Measurements from ENCODE around the gene PCARE.
A peak's percentile ranks its signal among the peaks of the same experiment; 100 is the strongest.

The PCARE gene

GRCh38 chr2:29073933-29074332 is 390 bp downstream of the PCARE start:
- Histone ChIP-seq H3K9ac (ENCODE audit: low read length in 5 of 5) (no peak overlapping the region), H3K4me1 (ENCODE audit: control insufficient read depth in 5 of 5, insufficient read depth in 5 of 5, low read length in 5 of 5) (peaks cover 0 to 26% (median 12%) of the 10 kb centered on the region in 5 donors), H3K4me3 (ENCODE audit: low read depth in 1 of 5, low read length in 5 of 5) (no peak overlapping the region), H3K9me3 (ENCODE audit: control insufficient read depth in 5 of 5, low read length in 5 of 5) (peaks cover 0 to under 1% (median 0%) of the 10 kb centered on the region in 5 donors), H3K27ac (ENCODE audit: low read depth, low read length) (no peak overlapping the region), H3K36me3 (ENCODE audit: control insufficient read depth in 5 of 5, insufficient read depth in 5 of 5, low read length in 5 of 5) (no peaks in the 10 kb centered on the region), H3K27me3 (ENCODE audit: control insufficient read depth in 5 of 5, insufficient read depth in 4 of 5, low read length in 5 of 5) (no peaks in the 10 kb centered on the region)

- H3K4me3 ChIP-seq (ENCODE audit: low read depth in 1 of 5, low read length in 5 of 5) = no peak overlapping the region
- H3K27ac ChIP-seq (ENCODE audit: low read depth, low read length) = no peak overlapping the region
- H3K4me1 ChIP-seq (ENCODE audit: control insufficient read depth in 5 of 5, insufficient read depth in 5 of 5, low read length in 5 of 5) = peaks cover 0 to 26% (median 12%) of the 10 kb centered on the region in 5 donors
- H3K27me3 ChIP-seq (ENCODE audit: control insufficient read depth in 5 of 5, insufficient read depth in 4 of 5, low read length in 5 of 5) = no peaks in the 10 kb centered on the region
- no peak overlapping the region for H3K9ac ChIP-seq (ENCODE audit: low read length in 5 of 5)
- H3K9me3 ChIP-seq (ENCODE audit: control insufficient read depth in 5 of 5, low read length in 5 of 5) = no peaks in the 10 kb centered on the region
- no peaks in the 10 kb centered on the region for H3K36me3 ChIP-seq (ENCODE audit: control insufficient read depth in 5 of 5, insufficient read depth in 5 of 5, low read length in 5 of 5)
These were observed 1.2 kb downstream of the PCARE start for GRCh38 chr2:29072971-29073725.

- Histone ChIP-seq H3K9me3 (ENCODE audit: control insufficient read depth in 5 of 5, low read length in 5 of 5) (no peaks in the 10 kb centered on the region), H3K36me3 (ENCODE audit: control insufficient read depth in 5 of 5, insufficient read depth in 5 of 5, low read length in 5 of 5) (no peaks in the 10 kb centered on the region), H3K9ac (ENCODE audit: low read length in 5 of 5) (no peak overlapping the region), H3K27ac (ENCODE audit: low read depth, low read length) (no peak overlapping the region), H3K4me1 (ENCODE audit: control insufficient read depth in 5 of 5, insufficient read depth in 5 of 5, low read length in 5 of 5) (peaks cover under 1 to 28% (median 12%) of the 10 kb centered on the region in 5 donors), H3K27me3 (ENCODE audit: control insufficient read depth in 5 of 5, insufficient read depth in 4 of 5, low read length in 5 of 5) (no peaks in the 10 kb centered on the region), H3K4me3 (ENCODE audit: low read depth in 1 of 5, low read length in 5 of 5) (no peak overlapping the region)
These were observed 2.1 kb downstream of the PCARE start for GRCh38 chr2:29072251-29072650.

- Histone ChIP-seq H3K27ac (ENCODE audit: low read depth, low read length) (no peak overlapping the region), H3K9ac (ENCODE audit: low read length in 5 of 5) (no peak overlapping the region), H3K9me3 (ENCODE audit: control insufficient read depth in 5 of 5, low read length in 5 of 5) (no peaks in the 10 kb centered on the region), H3K27me3 (ENCODE audit: control insufficient read depth in 5 of 5, insufficient read depth in 4 of 5, low read length in 5 of 5) (no peaks in the 10 kb centered on the region), H3K4me3 (ENCODE audit: low read depth in 1 of 5, low read length in 5 of 5) (no peak overlapping the region), H3K36me3 (ENCODE audit: control insufficient read depth in 5 of 5, insufficient read depth in 5 of 5, low read length in 5 of 5) (no peaks in the 10 kb centered on the region), H3K4me1 (ENCODE audit: control insufficient read depth in 5 of 5, insufficient read depth in 5 of 5, low read length in 5 of 5) (peaks cover 5 to 33% (median 22%) of the 10 kb centered on the region in 5 donors)
These were observed 3.0 kb downstream of the PCARE start for GRCh38 chr2:29071032-29071975.

GRCh38 chr2:29070526-29070925 is 3.8 kb downstream of the PCARE start:
- no peaks in the 10 kb centered on the region for H3K27me3 ChIP-seq (ENCODE audit: control insufficient read depth in 5 of 5, insufficient read depth in 4 of 5, low read length in 5 of 5)
- no peak overlapping the region for H3K4me3 ChIP-seq (ENCODE audit: low read depth in 1 of 5, low read length in 5 of 5)
- peaks cover 5 to 33% (median 23%) of the 10 kb centered on the region in 5 donors for H3K4me1 ChIP-seq (ENCODE audit: control insufficient read depth in 5 of 5, insufficient read depth in 5 of 5, low read length in 5 of 5)
- H3K9me3 ChIP-seq (ENCODE audit: control insufficient read depth in 5 of 5, low read length in 5 of 5) = no peaks in the 10 kb centered on the region
- H3K27ac ChIP-seq (ENCODE audit: low read depth, low read length) = no peak overlapping the region
- no peaks in the 10 kb centered on the region for H3K36me3 ChIP-seq (ENCODE audit: control insufficient read depth in 5 of 5, insufficient read depth in 5 of 5, low read length in 5 of 5)
- no peak overlapping the region for H3K9ac ChIP-seq (ENCODE audit: low read length in 5 of 5)

- Histone ChIP-seq H3K9me3 (ENCODE audit: control insufficient read depth in 5 of 5, low read length in 5 of 5) (no peaks in the 10 kb centered on the region), H3K27ac (ENCODE audit: low read depth, low read length) (no peak overlapping the region), H3K4me3 (ENCODE audit: low read depth in 1 of 5, low read length in 5 of 5) (no peak overlapping the region), H3K27me3 (ENCODE audit: control insufficient read depth in 5 of 5, insufficient read depth in 4 of 5, low read length in 5 of 5) (no peaks in the 10 kb centered on the region), H3K9ac (ENCODE audit: low read length in 5 of 5) (no peak overlapping the region), H3K36me3 (ENCODE audit: control insufficient read depth in 5 of 5, insufficient read depth in 5 of 5, low read length in 5 of 5) (no peaks in the 10 kb centered on the region), H3K4me1 (ENCODE audit: control insufficient read depth in 5 of 5, insufficient read depth in 5 of 5, low read length in 5 of 5) (peaks cover 14 to 46% (median 38%) of the 10 kb centered on the region in 5 donors)
These were observed 5.8 kb downstream of the PCARE start for GRCh38 chr2:29068513-29068912.

- peak overlapping the region; percentile 87 for H3K27ac ChIP-seq (ENCODE audit: low read depth, low read length)
- no peaks in the 10 kb centered on the region for H3K27me3 ChIP-seq (ENCODE audit: control insufficient read depth in 5 of 5, insufficient read depth in 4 of 5, low read length in 5 of 5)
- H3K9me3 ChIP-seq (ENCODE audit: control insufficient read depth in 5 of 5, low read length in 5 of 5) = no peaks in the 10 kb centered on the region
- H3K36me3 ChIP-seq (ENCODE audit: control insufficient read depth in 5 of 5, insufficient read depth in 5 of 5, low read length in 5 of 5) = no peaks in the 10 kb centered on the region
- no peak overlapping the region for H3K9ac ChIP-seq (ENCODE audit: low read length in 5 of 5)
- peaks cover 14 to 47% (median 45%) of the 10 kb centered on the region in 5 donors for H3K4me1 ChIP-seq (ENCODE audit: control insufficient read depth in 5 of 5, insufficient read depth in 5 of 5, low read length in 5 of 5)
- H3K4me3 ChIP-seq (ENCODE audit: low read depth in 1 of 5, low read length in 5 of 5) = no peak overlapping the region
These were observed 7.2 kb downstream of the PCARE start for GRCh38 chr2:29066997-29067605.

- Histone ChIP-seq H3K36me3 (ENCODE audit: control insufficient read depth in 5 of 5, insufficient read depth in 5 of 5, low read length in 5 of 5) (no peaks in the 10 kb centered on the region), H3K4me1 (ENCODE audit: control insufficient read depth in 5 of 5, insufficient read depth in 5 of 5, low read length in 5 of 5) (peaks cover 14 to 47% (median 45%) of the 10 kb centered on the region in 5 donors), H3K27me3 (ENCODE audit: control insufficient read depth in 5 of 5, insufficient read depth in 4 of 5, low read length in 5 of 5) (no peaks in the 10 kb centered on the region), H3K9me3 (ENCODE audit: control insufficient read depth in 5 of 5, low read length in 5 of 5) (no peaks in the 10 kb centered on the region), H3K9ac (ENCODE audit: low read length in 5 of 5) (no peak overlapping the region), H3K4me3 (ENCODE audit: low read depth in 1 of 5, low read length in 5 of 5) (no peak overlapping the region), H3K27ac (ENCODE audit: low read depth, low read length) (peak overlapping the region; percentile 87)
These were observed 8.0 kb downstream of the PCARE start for GRCh38 chr2:29066271-29066860.

GRCh38 chr2:29065068-29065811 is 9.1 kb downstream of the PCARE start:
- H3K27ac ChIP-seq (ENCODE audit: low read depth, low read length) = peak overlapping the region; percentile 87
- no peaks in the 10 kb centered on the region for H3K36me3 ChIP-seq (ENCODE audit: control insufficient read depth in 5 of 5, insufficient read depth in 5 of 5, low read length in 5 of 5)
- no peaks in the 10 kb centered on the region for H3K9me3 ChIP-seq (ENCODE audit: control insufficient read depth in 5 of 5, low read length in 5 of 5)
- H3K9ac ChIP-seq (ENCODE audit: low read length in 5 of 5) = peak overlapping the region in 1 of 5 donors; percentile 45
- no peaks in the 10 kb centered on the region for H3K27me3 ChIP-seq (ENCODE audit: control insufficient read depth in 5 of 5, insufficient read depth in 4 of 5, low read length in 5 of 5)
- H3K4me3 ChIP-seq (ENCODE audit: low read depth in 1 of 5, low read length in 5 of 5) = peak overlapping the region in 2 of 5 donors; percentile 7 to 33
- peaks cover 14 to 47% (median 45%) of the 10 kb centered on the region in 5 donors for H3K4me1 ChIP-seq (ENCODE audit: control insufficient read depth in 5 of 5, insufficient read depth in 5 of 5, low read length in 5 of 5)

Data from subcutaneous abdominal adipose tissue (tissue), 5 donors.